ES-I3 (cell line): Measurements from ENCODE around the gene IL23R.
"Not testable (repeated sequence)": the region's sequence is repeated elsewhere in the genome, so short reads cannot be mapped to it uniquely, and the experiment has no call there.

ENCODE experiments used
- H3K36me3 ChIP-seq: 2 replicates; pipeline ENCODE4 v1.6.1; 2013; ENCODE audit warnings: mild to moderate bottlenecking, low read length, control low read depth, moderate library complexity; ENCODE audit not compliant: insufficient read depth
- H3K4me1 ChIP-seq: 2 replicates; pipeline ENCODE4 v1.6.1; 2013; ENCODE audit warnings: mild to moderate bottlenecking, control low read depth, low read length; ENCODE audit not compliant: insufficient read depth
- H3K9ac ChIP-seq: 2 replicates; pipeline ENCODE4 v1.6.1; 2013; ENCODE audit warnings: low read depth, mild to moderate bottlenecking, low read length, moderate library complexity
- H3K9me3 ChIP-seq: 2 replicates; pipeline ENCODE4 v1.6.1; 2013; ENCODE audit warnings: mild to moderate bottlenecking, low read length, moderate library complexity; ENCODE audit not compliant: control insufficient read depth, insufficient read depth

IL23R gene

DNA sequence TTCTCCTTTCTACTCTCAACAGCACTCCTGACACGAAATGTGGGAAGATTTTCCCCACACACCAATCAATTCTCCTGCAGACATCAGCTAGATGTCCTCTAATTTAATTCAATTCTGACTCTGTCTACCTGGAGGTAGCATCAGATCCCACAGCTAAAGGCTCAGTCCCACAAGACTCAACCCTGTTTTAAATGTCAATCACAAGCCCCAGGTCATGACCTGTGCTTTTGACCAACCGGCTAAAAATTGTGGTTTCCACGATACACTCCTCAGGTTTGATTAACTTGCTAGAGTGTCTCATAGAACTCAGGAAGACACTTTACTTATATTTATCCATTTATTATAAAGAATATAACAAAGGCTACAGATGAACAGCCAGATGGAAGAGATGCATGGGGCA, 27.4 kb downstream of the IL23R start:
- no peaks in the 10 kb centered on the region for H3K4me1 ChIP-seq
- H3K9me3 ChIP-seq, result no peaks in the 10 kb centered on the region
- H3K36me3 ChIP-seq, result no peaks in the 10 kb centered on the region
- H3K9ac ChIP-seq, result no peak overlapping the region

DNA sequence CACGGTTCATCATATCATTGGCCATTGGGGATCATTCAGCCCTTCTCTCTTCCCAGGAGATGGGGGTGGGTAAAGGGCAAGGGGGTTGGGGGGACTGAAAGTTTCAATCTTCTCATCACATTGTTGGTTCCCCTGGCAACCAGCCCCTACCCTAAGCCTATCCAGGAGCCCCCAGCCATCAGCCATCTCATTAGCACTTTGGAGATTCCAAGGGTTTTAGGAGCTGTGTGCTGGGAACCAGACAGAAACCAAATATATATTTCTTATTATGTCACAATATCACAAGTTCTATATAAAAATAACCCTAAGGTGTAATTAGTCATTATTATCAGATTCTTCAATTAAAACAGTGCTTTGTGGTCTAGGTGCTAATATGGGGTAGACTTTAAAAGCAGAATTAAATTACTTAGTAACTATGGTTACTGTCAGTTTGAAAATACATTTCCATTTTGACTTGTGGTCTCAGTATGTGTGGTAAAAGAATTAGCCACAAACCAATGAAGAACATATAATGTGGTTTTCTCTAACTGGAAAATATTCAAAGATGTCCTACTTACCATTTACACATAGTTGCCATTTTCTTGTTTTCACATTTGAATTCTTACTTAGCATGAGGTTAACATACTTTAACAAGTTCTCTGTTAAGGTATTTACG, 28.1 kb downstream of the IL23R start:
- no peaks in the 10 kb centered on the region for H3K36me3 ChIP-seq
- no peak overlapping the region for H3K9ac ChIP-seq
- no peaks in the 10 kb centered on the region for H3K9me3 ChIP-seq
- H3K4me1 ChIP-seq, result no peaks in the 10 kb centered on the region

DNA sequence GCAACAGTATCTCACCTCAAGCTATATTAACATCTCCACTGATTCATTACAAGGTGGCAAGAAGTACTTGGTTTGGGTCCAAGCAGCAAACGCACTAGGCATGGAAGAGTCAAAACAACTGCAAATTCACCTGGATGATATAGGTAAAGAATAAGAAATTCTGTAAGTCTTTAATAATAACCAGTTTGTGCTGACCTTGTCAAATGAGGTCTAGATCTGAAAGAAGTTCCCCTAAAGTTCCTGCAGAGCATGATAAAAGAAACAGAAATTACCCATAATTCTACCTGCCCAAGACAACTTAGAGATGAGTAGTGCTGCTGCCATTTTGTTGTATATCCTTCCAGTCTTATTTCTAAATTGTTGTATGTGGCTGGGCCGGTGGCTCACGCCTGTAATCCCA, 34.5 kb downstream of the IL23R start:
- Histone ChIP-seq H3K4me1 (no peaks in the 10 kb centered on the region), H3K36me3 (no peaks in the 10 kb centered on the region), H3K9me3 (no peaks in the 10 kb centered on the region), H3K9ac (no peak overlapping the region)

DNA sequence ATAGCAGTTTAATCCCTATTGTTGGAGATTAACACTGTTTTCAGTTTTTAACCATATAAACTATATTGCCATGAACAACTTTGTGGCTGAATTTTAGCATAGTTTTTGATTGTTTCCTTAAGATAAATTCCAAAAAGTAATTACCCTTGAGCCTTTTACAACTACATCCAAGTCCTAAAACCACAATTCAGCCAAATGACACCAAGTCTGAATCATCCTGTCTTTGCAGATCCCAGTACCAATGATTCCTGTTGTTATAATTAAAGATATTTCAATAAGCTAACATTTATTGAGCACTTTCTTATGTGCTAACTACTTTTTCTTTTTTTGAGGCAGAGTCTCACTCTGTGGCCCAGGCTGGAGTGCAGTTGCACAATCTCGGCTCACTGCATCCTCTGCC, 35.6 kb downstream of the IL23R start:
- H3K9me3 ChIP-seq, result no peaks in the 10 kb centered on the region
- no peak overlapping the region for H3K9ac ChIP-seq
- H3K36me3 ChIP-seq, result no peaks in the 10 kb centered on the region
- no peaks in the 10 kb centered on the region for H3K4me1 ChIP-seq

DNA sequence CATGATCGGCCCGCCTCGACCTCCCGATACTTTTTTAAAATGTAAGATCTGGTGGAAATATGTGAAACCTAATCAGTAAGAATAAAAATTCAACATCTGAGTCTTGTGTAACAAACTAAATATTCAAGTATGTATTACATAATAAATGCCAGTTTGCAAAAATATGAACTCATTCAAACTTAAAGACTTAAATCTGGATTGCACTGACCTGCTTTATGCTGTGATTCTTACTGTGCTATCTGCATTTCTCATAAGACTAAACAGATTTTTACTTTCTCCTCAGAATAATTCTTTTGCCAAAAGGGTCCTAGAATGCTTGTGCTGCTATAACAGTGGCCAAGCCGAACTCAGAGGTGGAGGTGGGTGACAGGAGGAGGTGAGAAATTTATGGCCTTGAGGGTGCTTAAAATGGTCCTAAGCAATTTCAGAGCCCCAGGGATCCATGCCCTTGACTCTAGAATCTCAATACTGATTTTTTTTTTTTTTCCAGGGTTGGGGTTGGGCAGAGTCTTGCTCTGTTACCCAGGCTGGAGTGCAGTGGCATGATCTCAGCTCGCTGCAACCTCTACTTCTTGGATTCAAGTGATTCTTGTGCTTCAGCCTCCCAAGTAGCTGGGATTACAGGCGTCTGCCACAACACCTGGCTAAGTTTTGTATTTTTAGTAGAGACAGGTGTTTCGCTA, 38.2 kb downstream of the IL23R start:
- Histone ChIP-seq H3K4me1 (no peaks in the 10 kb centered on the region), H3K36me3 (no peaks in the 10 kb centered on the region), H3K9ac (no peak overlapping the region), H3K9me3 (no peaks in the 10 kb centered on the region)

DNA sequence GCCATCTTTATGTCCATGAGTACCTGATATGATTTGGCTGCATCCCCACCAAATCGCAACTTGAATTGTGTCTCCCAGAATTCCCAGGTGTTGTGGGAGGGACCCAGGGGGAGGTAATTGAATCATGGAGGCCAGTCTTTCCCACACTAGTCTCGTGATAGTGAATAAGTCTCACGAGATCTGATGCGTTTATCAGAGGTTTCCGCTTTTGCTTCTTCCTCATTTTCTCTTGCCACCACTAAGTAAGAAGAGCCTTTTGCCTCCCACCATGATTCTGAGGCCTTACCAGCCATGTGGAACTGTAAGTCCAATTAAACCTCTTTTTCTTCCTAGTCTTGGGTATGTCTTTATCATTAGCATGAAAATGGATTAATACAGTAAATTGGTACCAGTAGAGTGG, 41.1 kb downstream of the IL23R start:
- not testable (repeated sequence) for H3K4me1 ChIP-seq, H3K9ac ChIP-seq, H3K36me3 ChIP-seq, H3K9me3 ChIP-seq

DNA sequence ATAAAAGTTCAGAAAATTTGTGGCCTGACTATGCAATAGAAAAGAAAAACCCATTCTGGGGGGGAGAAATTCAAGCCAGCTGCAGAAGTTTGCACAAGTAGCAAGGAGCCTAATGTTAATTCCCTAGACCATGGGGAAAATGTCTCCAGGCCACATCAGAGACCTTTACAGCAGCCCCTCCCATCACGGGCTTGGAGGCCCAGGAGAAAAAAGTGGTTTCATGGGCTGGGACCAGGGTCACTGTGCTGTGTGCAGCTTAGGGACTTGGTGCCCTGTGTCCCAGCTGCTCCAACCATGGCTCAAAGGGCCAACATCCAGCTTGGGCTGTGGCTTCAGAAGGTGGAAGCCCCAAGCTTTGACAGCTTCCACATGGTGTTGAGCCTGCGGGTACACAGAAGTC, 42.0 kb downstream of the IL23R start:
- no peak overlapping the region for H3K9ac ChIP-seq
- H3K9me3 ChIP-seq, result no peaks in the 10 kb centered on the region
- H3K4me1 ChIP-seq, result no peaks in the 10 kb centered on the region
- no peaks in the 10 kb centered on the region for H3K36me3 ChIP-seq

DNA sequence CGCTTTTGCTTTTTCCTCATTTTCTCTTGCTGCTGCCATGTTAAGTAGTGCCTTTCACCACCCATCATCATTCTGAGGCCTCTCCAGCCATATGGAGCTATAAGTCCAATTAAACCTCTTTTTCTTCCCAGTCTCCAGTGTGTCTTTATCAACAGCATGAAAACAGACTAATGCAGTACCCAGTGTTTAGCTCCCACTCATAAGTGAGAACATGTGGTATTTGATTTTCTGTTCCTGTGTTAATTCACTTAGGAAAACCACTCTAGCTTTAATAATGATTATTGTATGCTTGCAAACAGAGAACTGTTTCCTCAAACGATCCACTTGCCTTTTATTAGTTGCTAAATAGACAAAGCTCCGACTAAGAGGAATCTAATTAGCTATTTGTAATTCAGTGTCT, 43.3 kb downstream of the IL23R start:
- no peaks in the 10 kb centered on the region for H3K4me1 ChIP-seq
- H3K9ac ChIP-seq, result no peak overlapping the region
- H3K9me3 ChIP-seq, result no peaks in the 10 kb centered on the region
- H3K36me3 ChIP-seq, result no peaks in the 10 kb centered on the region

DNA sequence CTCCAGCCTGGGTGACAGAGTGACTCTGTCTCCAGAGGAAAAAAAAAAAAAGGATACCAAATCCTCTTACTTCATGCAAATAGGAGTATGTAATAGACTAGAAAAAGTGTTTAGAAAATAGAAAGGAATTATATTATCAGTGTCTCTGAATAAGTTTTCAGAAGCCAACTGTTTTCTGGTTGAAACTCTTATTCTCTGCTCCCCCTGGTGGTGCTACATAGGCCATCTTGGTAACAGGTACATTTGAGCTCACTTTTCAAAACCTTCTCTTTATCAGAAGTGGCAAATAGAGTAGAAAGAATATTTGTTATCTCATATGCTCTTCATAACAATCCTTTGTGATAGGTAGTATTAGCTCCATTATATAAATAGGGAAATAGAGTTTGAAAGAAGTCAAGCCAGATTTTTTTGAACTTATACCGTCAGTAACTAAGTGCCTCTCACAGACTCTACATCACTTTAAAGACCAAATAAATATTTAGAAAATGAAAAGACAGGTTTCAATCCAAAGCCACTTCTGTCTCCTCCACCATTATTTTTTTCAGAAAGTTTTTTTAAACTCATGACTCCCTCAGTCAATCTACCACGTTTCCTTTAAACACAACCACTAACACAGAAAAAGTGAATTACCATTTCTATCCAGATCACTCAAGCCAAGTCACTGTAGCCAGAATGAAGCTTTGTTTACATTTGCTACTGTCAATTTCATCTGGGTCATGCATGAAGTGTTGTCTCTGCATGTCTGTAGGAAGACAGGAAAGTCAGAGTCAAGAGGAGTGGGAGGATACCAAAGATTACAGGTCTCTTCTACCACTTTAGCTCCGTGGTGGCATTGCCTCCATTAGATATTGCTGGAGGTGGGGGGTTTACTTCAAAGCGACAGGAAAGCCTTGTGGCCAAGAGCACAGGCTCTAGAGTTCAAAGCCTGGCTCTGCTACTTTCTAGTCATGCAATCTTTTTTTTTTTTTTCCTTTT, 45.6 kb downstream of the IL23R start:
- Histone ChIP-seq H3K36me3 (no peaks in the 10 kb centered on the region), H3K9me3 (no peaks in the 10 kb centered on the region), H3K4me1 (no peaks in the 10 kb centered on the region), H3K9ac (no peak overlapping the region)

DNA sequence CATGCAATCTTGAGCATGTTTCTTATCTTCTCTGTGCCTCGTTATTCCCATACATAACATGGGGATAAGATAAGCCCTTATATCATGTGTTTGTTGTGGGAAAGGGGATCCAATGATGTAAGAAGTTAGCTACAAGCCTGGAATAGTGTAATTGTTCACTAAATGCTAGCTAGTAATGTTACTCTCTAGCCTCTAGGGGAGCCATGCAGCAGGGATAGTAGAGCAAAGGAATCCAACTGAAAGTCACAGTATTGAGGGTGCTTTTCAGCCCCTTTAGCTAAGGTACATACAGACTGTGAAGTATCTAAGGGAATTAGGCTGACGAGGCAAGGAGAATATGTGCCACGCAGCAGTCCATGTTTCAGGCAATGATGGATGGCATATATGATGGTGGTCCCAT, 46.9 kb downstream of the IL23R start:
- Histone ChIP-seq H3K36me3 (no peaks in the 10 kb centered on the region), H3K4me1 (no peaks in the 10 kb centered on the region)

DNA sequence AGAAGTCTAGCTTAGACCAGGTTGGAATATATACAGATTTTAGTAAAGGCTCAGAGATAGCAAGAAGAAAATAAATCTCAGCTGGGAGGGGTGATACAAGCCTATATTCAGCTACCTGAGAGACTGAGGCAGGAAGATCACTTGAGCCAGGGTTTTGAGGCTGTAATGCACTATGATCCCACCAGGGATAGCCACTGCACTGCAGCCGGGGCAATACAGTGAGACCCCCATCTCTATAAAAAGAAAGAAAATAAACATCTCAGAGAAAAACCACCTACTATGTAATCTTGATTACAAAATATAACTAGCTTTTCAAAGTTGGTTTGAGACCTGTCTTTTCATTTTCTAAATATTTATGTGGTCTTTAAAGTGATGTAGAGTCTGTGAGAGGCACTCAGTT, 47.7 kb downstream of the IL23R start:
- Histone ChIP-seq H3K36me3 (no peaks in the 10 kb centered on the region), H3K9ac (no peak overlapping the region), H3K4me1 (no peaks in the 10 kb centered on the region), H3K9me3 (no peaks in the 10 kb centered on the region)

More for the DNA sequence above, 46.9 kb downstream of the IL23R start:
- H3K9me3 ChIP-seq, result no peaks in the 10 kb centered on the region
- H3K9ac ChIP-seq, result no peak overlapping the region

DNA sequence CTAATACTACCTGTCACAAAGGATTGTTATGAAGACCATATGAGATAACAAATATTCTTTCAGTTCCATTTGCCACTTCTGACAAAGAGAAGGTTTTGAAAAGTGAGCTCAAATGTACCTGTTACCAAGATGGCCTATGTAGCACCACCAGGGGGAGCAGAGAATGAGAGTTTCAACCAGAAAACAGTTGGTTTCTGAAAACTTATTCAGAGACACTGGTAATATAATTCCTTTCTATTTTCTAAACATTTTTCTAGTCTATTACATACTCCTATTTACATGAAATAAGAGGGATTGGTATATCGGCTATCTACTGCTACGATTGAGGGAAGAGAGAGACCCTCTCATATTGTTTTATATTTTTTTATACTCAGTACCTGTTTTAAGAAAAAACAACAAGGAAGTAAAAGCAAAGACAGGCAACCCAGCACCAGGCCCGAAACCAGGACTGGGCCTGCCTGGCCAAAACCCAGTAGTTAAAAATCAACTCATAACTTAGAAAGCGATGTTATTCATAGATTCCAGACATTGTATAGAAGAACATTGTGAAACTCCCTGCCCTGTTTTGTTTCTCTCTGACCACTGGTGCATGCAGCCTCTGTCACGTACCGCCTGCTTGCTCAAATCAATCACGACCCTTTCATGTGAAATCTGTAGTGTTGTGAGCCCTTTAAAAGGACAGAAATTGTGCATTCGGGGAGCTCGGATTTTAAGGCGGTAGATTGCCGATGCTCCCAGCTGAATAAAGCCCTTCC, 48.3 kb downstream of the IL23R start:
- Histone ChIP-seq H3K9me3 (no peaks in the 10 kb centered on the region), H3K9ac (no peak overlapping the region), H3K36me3 (no peaks in the 10 kb centered on the region), H3K4me1 (no peaks in the 10 kb centered on the region)

DNA sequence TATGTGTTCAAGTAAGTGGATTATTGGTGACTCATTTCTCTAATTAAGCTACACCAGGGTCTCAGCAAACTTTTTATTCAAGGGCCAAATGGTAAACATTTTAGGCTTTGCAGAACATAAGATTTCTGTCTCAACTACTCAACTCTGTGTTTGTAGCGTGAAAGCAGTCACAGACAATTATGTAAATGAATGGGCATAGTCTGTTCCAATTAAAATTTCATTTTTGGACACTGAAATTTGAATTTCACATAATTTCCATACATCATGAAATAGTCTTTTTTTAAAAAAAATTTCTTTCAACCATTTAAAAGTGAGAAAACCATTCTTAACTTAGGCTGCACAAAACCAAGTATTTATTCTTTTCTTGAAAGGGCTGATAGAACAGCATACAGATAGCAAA, 50.1 kb downstream of the IL23R start:
- H3K4me1 ChIP-seq, result no peaks in the 10 kb centered on the region
- H3K9ac ChIP-seq, result no peak overlapping the region
- no peaks in the 10 kb centered on the region for H3K9me3 ChIP-seq
- H3K36me3 ChIP-seq, result no peaks in the 10 kb centered on the region

DNA sequence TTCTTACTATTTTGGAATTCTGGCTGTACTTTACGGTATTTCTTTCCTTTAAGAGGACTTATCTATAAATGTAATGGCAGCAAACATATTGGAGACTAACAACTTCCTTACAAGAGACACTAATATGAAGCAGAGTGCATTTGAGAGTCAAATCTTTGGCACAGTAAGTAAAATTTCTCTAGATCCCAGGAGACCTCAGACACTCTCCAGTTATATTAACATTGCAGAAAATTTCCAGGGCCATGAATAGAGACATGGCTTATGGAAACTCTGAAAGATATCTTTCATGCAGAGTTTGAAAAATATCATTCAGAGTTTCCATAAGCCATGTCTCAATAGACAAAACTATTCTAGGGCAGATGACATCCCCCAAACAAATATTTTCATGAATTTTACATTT, 51.2 kb downstream of the IL23R start:
- H3K9me3 ChIP-seq, result no peaks in the 10 kb centered on the region
- H3K36me3 ChIP-seq, result no peaks in the 10 kb centered on the region
- no peak overlapping the region for H3K9ac ChIP-seq
- H3K4me1 ChIP-seq, result no peaks in the 10 kb centered on the region
